ENCODE results near the gene SYNDIG1.
"Not testable (repeated sequence)": the region's sequence is repeated elsewhere in the genome, so short reads cannot be mapped to it uniquely, and the experiment has no call there.

- not testable (repeated sequence) for TF ChIP-seq POLR2A (IDR thresholded peaks at IDR 0.05; ENCODE audit: low read length); RAD21 (conservative IDR thresholded peaks at IDR 0.05 in 1 of 2, IDR thresholded peaks at IDR 0.05 in 1 of 2); REST (IDR thresholded peaks at IDR 0.05); NPAS2 (CRISPR knock-in tag; IDR thresholded peaks at IDR 0.05; ENCODE audit: borderline replicate concordance); RFX5 (IDR thresholded peaks at IDR 0.05); NR3C1 (IDR thresholded peaks at IDR 0.05); EP300 (IDR thresholded peaks at IDR 0.05); HOXA7 (CRISPR knock-in tag; IDR thresholded peaks at IDR 0.05); HMGXB4 (CRISPR knock-in tag; IDR thresholded peaks at IDR 0.05; ENCODE audit: borderline replicate concordance); ZSCAN20 (CRISPR knock-in tag; IDR thresholded peaks at IDR 0.05)
- TF ChIP-seq, protein P1, sequence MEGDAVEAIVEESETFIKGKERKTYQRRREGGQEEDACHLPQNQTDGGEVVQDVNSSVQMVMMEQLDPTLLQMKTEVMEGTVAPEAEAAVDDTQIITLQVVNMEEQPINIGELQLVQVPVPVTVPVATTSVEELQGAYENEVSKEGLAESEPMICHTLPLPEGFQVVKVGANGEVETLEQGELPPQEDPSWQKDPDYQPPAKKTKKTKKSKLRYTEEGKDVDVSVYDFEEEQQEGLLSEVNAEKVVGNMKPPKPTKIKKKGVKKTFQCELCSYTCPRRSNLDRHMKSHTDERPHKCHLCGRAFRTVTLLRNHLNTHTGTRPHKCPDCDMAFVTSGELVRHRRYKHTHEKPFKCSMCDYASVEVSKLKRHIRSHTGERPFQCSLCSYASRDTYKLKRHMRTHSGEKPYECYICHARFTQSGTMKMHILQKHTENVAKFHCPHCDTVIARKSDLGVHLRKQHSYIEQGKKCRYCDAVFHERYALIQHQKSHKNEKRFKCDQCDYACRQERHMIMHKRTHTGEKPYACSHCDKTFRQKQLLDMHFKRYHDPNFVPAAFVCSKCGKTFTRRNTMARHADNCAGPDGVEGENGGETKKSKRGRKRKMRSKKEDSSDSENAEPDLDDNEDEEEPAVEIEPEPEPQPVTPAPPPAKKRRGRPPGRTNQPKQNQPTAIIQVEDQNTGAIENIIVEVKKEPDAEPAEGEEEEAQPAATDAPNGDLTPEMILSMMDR (IDR thresholded peaks at IDR 0.05): not testable (repeated sequence)
Measured at GRCh38 chr20:24626141-24626540, 156.7 kb downstream of the SYNDIG1 start.
